HL-60 (cell line): ENCODE results near the gene NYNRIN.

Source experiments
- DNase-seq, 2 experiments: peaks; one replicate each; pipeline ENCODE4 v3.0.0-alpha.2; 2010 to 2020; ENCODE audit warnings: low read depth in 1 of 2, low spot score in 1 of 2
- H3K27ac ChIP-seq: fragments of 250-450 bp; sonication (Bioruptor Pico); replicated peaks from 2 replicates; pipeline ENCODE4 v1.5.1; 2020; ENCODE audit warnings: mild to moderate bottlenecking, moderate library complexity
- H3K27me3 ChIP-seq: fragments of 250-450 bp; sonication (Bioruptor Pico); 2 replicates; pipeline ENCODE4 v1.5.1; 2021; ENCODE audit warnings: mild to moderate bottlenecking, moderate library complexity; ENCODE audit not compliant: insufficient read depth, poor library complexity, severe bottlenecking
- H3K4me3 ChIP-seq: replicated peaks from 2 replicates; pipeline ENCODE4 v1.5.1; 2011; ENCODE audit warnings: mild to moderate bottlenecking, control low read depth, low read length; ENCODE audit not compliant: insufficient read depth
- CTCF ChIP-seq: IDR thresholded peaks from one replicate; pipeline ENCODE4 v1.5.1; 2011; ENCODE audit warnings: low read length, control low read depth, inconsistent platforms; ENCODE audit not compliant: insufficient read depth
- GABPA ChIP-seq: IDR thresholded peaks from 2 replicates; pipeline ENCODE4 v1.6.1; 2012; ENCODE audit warnings: low read depth
- POLR2AphosphoS5 ChIP-seq: IDR thresholded peaks from 2 replicates; pipeline ENCODE4 v1.6.1; 2012; ENCODE audit warnings: low read depth
- REST ChIP-seq: IDR thresholded peaks from 2 replicates; pipeline ENCODE4 v1.6.1; 2012; ENCODE audit warnings: low read depth; ENCODE audit not compliant: insufficient replicate concordance
- SPI1 ChIP-seq: IDR thresholded peaks from 2 replicates; pipeline ENCODE4 v1.6.1; 2012; ENCODE audit warnings: low read depth, mild to moderate bottlenecking, borderline replicate concordance

The NYNRIN gene

GRCh38 chr14:24398293-24398652 is 530 bp upstream of the NYNRIN start:
- no peak overlapping the region for H3K27ac ChIP-seq
- TF ChIP-seq SPI1 = no peak
- H3K27me3 ChIP-seq = no peaks in the 10 kb centered on the region
- H3K4me3 ChIP-seq = no peak overlapping the region
- DNase-seq = no peak

- Histone ChIP-seq H3K27ac (no peak overlapping the region), H3K27me3 (no peaks in the 10 kb centered on the region), H3K4me3 (no peak overlapping the region)
- DNase-seq = no peak
- TF ChIP-seq GABPA (no peak), SPI1 (no peak), POLR2AphosphoS5 (no peak), CTCF (no peak), REST (no peak)
Observed at GRCh38 chr14:24399447-24399822, 632 bp downstream of the NYNRIN start.

- Histone ChIP-seq H3K27me3 (no peaks in the 10 kb centered on the region), H3K27ac (no peak overlapping the region), H3K4me3 (no peak overlapping the region)
- TF ChIP-seq SPI1 = no peak
- TF ChIP-seq GABPA = no peak
- TF ChIP-seq CTCF = no peak
- TF ChIP-seq POLR2AphosphoS5 = no peak
- no peak for TF ChIP-seq REST
- no peak for DNase-seq
Observed at GRCh38 chr14:24399999-24400718, 1.4 kb downstream of the NYNRIN start.

- H3K27me3 ChIP-seq = no peaks in the 10 kb centered on the region
- no peak overlapping the region for H3K4me3 ChIP-seq
- no peak overlapping the region for H3K27ac ChIP-seq
- no peak for DNase-seq
- TF ChIP-seq SPI1 (no peak), CTCF (no peak), REST (no peak), POLR2AphosphoS5 (no peak), GABPA (no peak)
Observed at GRCh38 chr14:24401810-24402702, 3.3 kb downstream of the NYNRIN start.
